ENCODE data around the gene F2R.

DNA sequence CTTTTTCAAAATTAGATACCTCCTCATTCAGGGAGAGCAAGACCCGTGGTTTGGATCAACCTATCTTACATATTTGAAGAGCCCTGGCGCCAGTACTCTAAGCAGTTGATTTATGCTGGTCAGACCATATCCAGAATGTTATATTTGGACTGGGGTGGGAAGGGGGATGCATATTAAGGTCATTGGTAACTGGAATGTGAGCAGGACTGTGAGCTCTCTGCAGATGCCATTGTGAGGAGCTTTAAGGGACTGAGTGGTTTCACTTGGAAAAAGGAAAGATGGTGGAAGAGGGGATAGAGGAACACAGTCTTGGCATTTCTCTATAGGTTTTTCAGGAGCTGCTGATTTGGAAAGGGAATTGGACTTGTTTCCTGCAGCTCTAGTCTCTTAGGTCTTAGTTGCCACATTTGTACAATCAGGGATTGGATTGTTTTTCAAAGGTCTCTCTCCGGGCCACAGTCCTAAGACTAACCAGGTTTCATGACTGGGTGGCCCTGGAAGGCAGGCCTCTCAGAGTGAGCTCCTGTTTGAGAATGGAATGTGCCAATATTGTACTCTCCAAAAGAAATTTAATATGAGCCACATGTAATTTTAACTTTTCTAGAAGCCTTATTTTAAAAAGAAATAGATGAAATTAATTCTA lies 25.8 kb upstream of the F2R start:
- TF ChIP-seq CTCF (conservative IDR thresholded peaks at IDR 0.05) (no peak), EZH2 (IDR thresholded peaks at IDR 0.05; ENCODE audit: low read depth) (no peak)

All from PC-9 (cell line).